HG02852 (cell line): ENCODE data around the gene CPHXL2.

ENCODE experiments used
- ATAC-seq: cut with Tn5 transposase; IDR thresholded peaks from one replicate; pipeline ENCODE4 v1.9.1; 2021; ENCODE audit warnings: mild to moderate bottlenecking, moderate library complexity; ENCODE audit not compliant: unreplicated experiment

Gene CPHXL2

GRCh38 chr16:75676909-75677308, at the start of gene CPHXL2:
Gene CPHXL2, minus strand, starts transcription at chr16:75677009. Its CDS starts 10 bp downstream, at chr16:75676999.
- ATAC-seq: no peak

DNA sequence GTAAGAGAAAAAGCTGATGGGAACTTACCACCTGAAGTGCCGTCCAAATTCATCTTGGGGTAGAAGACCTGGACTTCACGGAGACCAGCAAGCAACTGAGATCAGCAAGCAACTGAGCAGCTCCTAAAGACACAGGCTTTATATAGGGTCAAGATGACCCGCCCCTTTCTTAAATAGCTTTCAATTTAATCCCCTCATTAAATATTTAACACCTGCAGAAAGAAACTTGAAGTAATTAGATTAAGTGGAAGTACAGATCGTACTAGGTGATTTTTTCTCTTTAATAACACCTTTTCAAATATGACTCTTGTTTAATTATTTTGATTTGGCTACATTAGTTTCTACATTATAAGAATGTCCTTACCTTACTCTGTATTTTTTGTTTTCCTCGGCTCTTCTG, 49.6 kb upstream of the CPHXL2 start, which contains the start of gene CPHXL:
TSS of gene CPHXL (minus strand) at position 101 of the 400 bp plus-strand sequence. CDS start at position 53, 48 bp downstream.
- ATAC-seq: no peak

DNA sequence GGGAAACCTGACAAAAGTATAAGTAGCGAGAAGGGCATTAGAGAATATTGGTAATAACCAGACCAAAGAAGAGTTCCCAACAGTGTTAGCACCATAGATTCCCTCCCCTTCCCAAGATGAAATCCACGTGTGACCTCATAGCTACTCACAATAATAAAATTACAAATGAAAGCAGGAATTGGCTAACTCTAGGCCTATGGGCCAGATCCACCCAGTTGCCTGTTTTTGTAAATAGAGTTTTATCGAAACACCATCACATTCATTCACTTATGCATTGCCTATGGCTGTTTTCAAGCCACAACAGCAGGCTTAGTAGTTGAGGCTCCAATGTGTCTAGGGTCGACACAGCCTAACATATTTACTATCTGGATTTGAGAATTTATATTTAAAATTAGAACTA, 41.6 kb upstream of the CPHXL2 start:
- ATAC-seq: no peak

DNA sequence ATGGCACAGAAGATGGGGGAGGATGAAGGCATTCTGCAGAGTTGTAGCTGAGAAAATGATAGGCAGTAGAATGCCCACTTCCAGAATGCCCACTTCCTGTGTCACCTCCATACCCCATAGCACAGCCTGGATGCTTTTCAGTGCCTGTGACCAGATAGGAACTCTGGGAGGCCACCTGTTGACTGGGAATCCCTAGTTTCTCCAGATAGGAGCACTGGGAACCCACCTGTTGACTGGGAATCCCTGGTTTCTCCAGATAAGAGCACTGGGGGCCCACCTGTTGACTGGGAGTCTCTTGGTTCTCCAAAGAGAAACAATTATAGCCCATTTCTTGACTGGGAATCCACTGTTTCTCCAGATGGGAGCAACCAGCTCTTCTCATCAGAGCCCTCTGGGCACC, 37.9 kb upstream of the CPHXL2 start:
- no peak for ATAC-seq

- ATAC-seq: no peak
Observed at GRCh38 chr16:75710344-75710743, 33.5 kb upstream of the CPHXL2 start.

DNA sequence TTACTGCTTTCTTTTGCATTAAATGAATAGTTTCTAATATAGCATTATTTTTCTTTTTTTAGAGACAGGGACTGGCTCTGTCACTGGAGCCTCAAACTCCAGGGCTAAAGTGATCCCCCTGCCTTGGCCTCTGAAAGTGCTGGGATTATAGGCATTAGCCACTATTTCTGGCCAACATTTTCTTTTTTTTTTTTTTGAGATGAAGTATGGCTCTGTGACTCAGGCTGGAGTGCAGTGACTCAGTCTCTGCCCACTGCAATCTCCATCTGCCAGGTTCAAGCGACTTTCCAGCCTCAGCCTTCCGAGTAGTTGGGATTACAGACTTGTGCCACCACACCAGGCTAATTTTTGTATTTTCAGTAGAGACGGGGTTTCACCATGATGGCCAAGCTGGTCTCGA, 26.5 kb upstream of the CPHXL2 start:
- no peak for ATAC-seq

- ATAC-seq: no peak
Observed at GRCh38 chr16:75702242-75702641, 25.4 kb upstream of the CPHXL2 start.

DNA sequence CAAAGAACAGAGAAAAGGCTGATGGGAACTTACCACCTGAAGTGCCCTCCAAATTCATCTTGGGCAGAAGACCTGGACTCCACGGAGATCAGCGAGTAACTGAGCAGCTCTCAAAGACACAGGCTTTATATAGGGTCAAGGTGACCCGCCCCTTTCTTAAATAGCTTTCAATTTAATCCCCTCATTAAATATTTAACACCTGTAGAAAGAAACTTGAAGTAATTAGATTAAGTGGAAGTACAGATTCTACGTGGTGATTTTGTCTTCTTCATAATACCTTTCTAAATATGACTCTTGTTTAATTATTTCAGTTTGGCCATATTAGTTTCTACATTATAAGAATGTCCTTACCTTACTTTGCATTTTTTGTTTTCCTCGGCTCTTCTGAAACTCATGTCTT, 24.6 kb upstream of the CPHXL2 start, which contains the start of gene DUXB:
TSS of gene DUXB (minus strand) at position 101 of the 400 bp plus-strand sequence. CDS start at position 58, 43 bp downstream.
- no peak for ATAC-seq

DNA sequence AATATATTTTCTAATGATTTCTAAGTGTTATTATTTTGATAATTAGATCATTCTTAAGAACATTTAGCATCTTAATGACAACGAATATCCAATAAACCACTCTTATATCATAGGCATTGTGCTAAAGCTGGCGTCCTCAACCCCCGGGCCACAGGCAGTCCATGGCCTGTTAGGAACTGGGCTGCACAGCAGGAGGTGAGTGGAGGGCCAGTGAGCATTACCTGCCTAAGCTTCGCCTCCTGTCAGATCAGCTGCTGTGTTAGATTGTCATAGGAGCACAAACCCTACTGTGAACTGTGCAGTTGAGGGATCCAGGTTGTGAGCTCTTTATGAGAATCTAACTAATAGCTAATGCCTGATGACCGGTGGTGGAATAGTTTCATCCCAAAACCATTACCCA, 20.8 kb upstream of the CPHXL2 start:
- no peak for ATAC-seq

- no peak for ATAC-seq
Observed at GRCh38 chr16:75695708-75696107, 18.9 kb upstream of the CPHXL2 start.

GRCh38 chr16:75687361-75687760, 10.6 kb upstream of the CPHXL2 start:
- ATAC-seq: no peak

- no peak for ATAC-seq
Observed at GRCh38 chr16:75682308-75682707, 5.5 kb upstream of the CPHXL2 start.

- ATAC-seq: no peak
Observed at GRCh38 chr16:75679366-75679765, 2.6 kb upstream of the CPHXL2 start.

DNA sequence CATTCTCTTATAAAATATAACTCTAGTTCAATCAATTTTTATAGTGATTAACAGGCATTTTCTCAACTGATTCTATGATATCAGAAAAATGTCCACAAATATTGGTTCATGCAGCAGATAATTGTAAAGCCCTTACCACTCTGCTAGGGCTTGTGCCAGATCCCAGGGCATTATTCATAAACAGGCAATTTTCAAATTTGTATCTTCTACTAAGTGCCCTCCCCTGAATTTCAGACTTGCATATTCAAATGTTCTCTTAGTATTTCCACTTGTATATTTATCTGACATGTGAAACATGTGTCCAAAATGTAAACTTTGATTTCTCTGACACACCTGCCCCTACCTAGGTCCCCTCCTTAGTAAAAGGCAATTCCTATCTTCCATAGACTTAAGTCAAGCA, 9.3 kb downstream of the CPHXL2 start:
- no peak for ATAC-seq

GRCh38 chr16:75660726-75661302, 16.0 kb downstream of the CPHXL2 start:
- no peak for ATAC-seq

GRCh38 chr16:75660321-75660720, 16.5 kb downstream of the CPHXL2 start:
- no peak for ATAC-seq

- ATAC-seq: no peak
Observed at GRCh38 chr16:75658175-75658574, 18.6 kb downstream of the CPHXL2 start.

DNA sequence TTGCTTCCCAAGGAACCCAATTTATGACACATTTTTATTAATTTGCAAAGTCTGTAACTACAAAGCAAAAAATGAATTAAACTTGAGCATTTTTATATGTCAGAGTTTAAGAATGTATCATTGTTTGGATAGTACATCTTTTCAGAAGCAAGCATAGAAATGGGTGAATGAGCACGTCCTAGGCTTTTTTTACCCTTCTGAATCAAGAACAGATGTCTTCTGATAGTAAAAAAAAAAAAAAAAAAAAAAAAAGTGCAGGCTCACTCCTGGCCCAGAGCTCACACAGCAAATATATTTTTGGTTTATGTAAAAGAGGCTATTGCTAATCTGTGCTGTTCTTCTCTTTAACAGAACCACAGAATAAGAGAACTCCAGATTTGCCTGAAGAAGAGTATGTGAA, 22.9 kb downstream of the CPHXL2 start:
- no peak for ATAC-seq

- ATAC-seq: peak; percentile 35
Observed at GRCh38 chr16:75648265-75649076, 28.3 kb downstream of the CPHXL2 start.

- peak; percentile 83 for ATAC-seq
Observed at GRCh38 chr16:75647492-75648264, 29.1 kb downstream of the CPHXL2 start, which contains the start of the genes KARS1 and TERF2IP. Gene KARS1, minus strand, starts transcription at chr16:75647665. Its CDS starts 26 bp downstream, at chr16:75647639. Gene TERF2IP, plus strand, starts transcription at chr16:75647773. Its CDS starts 110 bp downstream, at chr16:75647883.

GRCh38 chr16:75647112-75647491, 29.7 kb downstream of the CPHXL2 start:
- ATAC-seq: peak; percentile 17
